HG03175 (cell line): ENCODE measurements around the gene CLSTN2.

Experiments
- ATAC-seq: cut with Tn5 transposase; IDR thresholded peaks from one replicate; pipeline ENCODE4 v1.9.1; 2021; ENCODE audit warnings: mild to moderate bottlenecking, moderate library complexity; ENCODE audit not compliant: unreplicated experiment

Gene CLSTN2

DNA sequence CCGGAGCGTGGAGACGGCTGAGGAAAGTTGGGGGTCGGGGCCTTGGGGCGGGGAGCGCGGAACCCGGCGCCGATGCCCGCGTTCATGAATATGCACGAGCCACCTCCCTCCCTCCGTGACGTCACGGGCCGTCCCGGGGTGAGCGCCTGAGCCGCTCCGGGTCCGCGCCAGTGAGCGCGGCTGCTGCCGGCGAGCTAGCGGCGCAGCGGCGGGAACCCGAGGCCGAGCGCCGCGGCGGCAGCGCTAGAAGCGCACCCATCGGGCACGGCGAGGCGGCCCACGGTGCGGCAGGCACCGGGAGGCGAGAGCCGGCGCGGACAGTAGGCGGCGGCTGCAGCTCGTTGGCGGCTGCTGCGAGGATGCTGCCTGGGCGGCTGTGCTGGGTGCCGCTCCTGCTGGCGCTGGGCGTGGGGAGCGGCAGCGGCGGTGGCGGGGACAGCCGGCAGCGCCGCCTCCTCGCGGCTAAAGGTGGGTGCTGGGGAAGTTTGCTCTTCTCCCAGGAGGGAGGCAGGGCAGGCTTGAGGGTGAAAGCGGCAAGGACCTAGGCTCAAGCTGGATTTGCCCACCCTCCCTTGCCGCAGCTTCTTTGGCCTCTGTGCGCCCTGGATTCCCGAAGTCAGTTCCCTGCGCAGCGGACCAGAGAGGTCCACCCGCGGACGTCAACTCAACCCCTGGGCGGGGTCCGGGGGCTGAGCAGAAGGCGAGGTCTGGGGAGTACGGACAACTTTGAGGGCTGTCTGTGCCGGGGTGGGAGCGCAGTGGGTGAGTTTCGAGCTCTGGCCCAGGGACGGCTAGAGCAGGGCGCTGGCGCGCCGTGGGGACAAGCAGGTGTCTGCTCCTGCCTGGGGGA is at the start of gene CLSTN2:
TSS of gene CLSTN2 (plus strand) at position 170 of the 850 bp plus-strand sequence.
- ATAC-seq: no peak

DNA sequence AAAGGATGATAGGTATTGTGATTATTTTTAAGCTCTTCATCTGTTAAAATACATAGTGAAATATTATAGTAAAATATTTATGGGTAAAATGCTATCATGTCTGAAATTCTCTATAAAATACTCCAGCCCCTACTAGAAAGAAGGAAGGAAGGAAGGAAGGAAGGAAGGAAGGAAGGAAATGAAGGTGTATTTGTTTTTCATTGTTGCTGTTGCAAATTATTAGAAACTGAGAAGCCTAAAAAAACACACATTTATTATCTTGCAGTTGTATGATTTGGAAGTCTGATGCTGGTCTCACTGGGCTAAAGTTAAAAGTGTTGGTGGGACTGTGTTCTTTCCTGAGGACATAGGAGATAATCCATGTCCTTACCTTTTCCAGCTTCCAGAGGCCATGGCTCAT is 47.6 kb upstream of the CLSTN2 start:
- no peak for ATAC-seq

DNA sequence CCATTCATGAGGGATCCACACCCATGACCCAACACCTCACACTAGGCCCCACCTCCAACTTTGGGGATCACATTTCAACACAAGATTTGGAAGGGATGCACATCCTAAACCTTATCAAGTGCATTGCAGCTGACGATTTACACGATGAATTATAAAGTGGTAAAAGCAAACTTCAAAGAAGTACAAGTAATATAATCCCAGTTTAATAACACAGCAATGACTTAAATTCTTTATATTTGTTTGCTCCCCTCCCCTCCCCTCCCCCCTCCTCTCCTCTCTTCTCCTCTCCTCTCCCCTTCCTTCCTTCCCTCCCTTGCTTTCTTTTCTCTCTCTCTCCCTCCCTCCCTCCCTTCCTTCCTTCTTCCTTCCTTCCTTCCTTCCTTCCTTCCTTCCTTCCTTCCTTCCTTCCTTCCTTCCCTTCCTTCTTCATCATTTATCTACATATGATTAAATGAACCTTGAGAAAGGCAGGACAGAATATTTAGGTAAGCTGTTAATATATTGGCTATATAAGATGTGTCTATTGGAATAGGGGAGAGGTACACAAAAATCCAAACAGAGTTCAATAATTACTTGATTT is 46.3 kb upstream of the CLSTN2 start:
- no peak for ATAC-seq

DNA sequence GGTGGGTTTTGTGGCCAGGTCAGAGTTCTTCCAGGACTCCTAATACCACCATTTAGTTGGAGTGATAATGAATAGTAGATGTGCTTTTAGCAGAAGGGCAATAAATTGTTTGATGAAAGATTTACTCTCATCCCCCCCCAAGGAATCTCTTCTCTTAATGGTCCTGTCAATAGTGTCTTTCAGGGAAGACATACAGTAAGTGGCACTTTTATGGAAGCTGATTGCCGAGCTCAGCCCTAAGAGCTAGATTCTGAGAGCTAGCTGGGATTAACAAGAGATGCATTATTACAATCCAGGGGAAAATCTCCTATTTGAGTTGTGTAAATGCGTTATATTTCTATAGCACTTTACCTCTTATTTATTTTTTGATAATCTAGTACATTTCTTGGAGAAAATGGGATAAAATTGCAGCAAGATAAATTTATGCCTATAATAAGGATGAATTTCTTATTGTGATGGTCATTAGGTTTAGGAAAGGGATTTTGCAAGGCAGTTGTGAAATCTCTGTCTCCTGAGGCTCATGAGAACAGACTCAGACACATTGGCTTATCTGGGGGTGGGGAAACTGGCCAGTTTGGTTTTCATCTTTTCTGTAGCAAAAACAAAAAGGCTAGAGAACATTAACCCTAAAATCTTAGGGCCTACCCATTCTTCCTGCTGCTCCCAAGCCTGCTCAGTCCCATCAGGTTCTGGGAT is 41.6 kb upstream of the CLSTN2 start:
- no peak for ATAC-seq

DNA sequence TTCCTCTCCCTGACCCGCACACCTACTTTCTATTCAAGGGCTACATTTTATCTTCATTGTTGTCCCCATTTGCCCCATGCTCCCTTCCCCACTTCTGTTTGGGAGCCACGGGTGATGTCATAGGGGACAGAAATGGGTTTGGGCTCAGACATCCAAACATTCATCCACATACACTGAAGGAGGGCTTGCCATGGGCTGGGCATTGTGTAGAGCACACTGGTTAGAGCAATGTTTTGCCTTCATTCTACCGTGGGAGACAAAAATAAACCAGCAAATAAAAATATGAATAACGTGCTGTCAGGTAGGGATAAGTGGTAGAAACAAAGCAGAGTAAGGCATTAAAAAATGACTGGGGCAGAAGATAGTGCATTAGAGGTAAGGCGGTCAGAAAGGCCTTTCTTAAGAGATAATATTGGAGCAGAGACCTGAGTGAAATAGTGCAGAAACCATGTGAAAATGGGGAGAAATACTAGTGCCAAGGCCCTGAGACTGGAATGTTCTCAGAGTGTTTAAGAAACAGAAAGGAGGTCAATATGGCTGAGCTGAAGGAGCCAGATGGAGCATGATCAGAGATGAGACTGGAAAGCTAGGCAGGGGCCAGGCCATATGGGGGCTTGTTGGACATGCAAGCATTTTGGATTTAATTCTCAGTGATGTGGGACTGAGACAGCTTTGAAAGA is 40.9 kb upstream of the CLSTN2 start:
- ATAC-seq: no peak

DNA sequence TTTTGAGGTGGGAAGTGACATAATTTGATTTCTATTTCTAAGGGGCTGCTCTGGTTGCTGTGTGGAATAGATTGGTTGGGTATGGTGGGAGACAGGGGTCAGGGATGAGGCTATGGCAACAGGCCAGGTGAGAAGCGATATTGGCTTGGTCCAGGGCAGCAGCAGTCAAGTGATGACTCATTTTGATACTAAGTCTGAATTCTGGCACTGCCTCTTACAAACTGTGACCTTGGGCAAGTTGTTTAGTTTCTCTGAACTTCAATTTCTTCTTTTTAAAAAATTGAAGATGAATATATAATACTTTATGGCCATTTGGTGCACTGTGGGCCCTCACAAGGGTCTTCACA is 40.4 kb upstream of the CLSTN2 start:
- no peak for ATAC-seq

DNA sequence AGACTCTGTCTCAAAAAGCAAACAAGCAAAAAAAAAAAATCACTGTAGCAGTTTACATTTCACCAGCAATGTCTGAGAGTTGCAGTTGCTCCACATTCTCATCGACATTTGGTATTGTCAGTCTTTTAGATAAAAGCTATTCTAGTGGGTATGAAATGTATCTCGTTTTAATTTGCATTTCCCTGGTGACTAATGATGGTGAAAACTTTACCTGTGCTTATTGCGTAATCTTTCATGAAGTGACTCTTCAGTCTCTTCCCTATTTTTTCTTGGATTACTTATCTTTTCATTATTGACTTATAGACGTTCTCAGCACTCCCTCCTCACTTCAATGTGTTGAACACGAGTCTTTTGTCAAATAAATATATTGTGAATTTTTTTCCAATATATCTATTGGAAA is 37.2 kb upstream of the CLSTN2 start:
- ATAC-seq: no peak

DNA sequence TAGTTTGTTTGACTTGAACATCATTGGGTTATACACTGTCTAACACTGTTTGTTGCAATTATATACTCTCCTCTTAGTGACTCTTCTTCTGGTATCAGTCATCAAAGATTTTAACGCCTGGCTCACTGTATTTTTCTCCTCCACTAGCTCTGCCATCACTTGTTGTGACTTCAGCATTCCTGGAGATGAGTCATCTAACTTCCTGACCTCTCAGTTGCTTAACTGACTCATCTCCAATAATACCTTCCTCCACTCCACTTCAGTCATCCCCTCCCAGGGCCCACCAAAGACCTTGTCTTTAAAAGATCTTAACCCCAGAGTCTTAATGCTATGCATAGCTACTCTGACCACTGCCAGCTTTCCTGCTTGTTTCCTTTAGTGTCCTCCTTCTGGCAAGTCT is 28.6 kb upstream of the CLSTN2 start:
- no peak for ATAC-seq

DNA sequence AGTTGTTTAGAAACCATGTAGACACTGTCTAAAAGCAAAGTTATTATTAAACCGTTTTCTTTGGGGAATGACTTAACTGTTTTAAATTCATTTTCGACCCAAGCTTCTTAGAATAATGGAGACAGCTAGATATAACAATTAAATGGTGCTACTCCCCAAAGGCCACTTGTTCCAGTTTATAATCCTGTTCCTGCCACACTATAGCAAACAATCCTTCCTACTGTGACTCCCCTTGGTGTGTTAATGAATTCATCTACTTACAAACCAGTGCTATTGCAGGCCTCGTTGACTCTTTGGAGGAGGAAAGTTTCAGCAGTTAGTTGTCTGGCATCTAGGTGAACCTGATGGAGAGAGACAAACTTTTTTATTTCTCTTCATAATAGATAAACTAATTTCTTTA is 25.2 kb upstream of the CLSTN2 start:
- ATAC-seq: no peak

DNA sequence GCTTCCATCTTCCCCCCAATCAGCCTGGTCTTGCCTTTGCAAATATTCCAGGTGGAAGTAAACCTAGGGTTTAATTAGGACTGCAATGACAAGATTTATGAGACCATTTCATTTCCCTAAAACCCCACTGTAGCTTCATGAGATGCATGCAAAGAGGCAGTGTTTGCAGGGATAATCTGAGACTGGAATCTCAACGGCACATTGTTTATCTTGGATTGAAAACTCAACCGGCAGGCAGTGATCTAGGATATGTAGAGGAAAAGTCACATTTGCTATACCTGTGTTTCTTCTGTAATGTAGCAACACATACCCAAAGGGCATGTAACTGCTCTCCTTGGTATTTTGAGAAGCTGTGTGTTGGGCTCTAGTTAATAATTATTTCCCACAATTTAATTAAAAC is 18.7 kb upstream of the CLSTN2 start:
- ATAC-seq: no peak

DNA sequence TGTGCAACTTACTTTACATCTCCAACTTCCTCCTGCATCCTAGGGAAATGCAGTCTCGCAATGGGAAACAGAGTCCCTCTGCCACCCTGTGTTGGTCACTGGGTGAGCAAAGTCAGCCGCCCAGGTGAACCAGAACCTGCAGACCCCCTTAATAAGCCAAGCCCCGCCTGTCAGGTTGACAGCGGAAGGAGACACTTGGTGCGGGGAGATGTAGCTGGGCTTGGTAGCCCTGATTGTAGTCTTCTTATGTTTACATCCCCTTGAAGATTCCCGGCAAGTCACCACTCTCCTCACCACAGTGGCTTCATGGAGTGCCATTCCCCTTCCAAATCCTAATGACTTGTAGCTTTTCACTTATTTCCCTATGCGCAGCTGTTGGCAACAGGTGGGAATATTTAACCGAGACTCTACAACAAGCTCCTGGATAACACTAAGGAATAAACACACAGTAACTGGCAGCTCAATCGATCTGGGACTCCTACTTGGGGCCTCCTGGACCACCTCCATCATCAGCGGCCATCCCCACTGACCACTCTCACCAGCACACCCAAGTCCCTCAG is 17.7 kb upstream of the CLSTN2 start:
- no peak for ATAC-seq

DNA sequence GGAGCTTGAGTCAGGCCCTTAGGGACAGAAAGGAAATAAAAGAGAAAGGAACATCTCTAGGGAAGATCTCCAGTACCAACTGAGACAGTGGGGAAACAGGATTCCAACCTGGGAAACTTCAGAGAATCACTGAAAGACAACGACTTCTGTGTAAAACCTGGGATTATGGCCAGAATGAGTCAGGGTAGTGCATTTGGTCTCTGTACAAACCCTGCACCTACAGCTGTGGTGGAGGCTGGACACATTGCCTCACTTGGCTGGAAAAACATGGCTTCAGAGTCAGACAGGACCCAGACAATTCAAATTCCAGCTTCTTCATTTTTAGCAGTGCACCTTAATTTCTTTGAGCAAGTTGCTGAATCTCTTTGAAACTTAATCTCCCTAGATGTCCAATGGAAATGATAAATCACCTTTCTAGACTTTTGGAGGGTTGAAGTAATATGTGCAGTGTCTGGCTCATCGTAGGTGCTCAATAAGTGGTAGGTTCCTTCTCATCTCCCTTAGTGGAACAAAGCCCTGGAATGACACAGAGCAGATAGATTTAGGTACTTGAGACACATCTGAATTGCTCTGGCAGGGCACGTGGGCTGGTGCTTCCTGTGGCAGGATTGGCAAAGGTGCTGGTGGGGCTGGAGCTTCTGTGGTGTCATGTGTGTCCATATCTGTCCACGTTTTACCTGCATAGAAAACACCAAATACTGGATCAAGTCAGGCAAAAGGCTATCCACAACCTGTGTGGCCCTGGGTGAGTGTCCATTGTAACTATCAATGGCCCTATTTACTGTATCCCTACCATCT is 6.1 kb upstream of the CLSTN2 start:
- no peak for ATAC-seq

DNA sequence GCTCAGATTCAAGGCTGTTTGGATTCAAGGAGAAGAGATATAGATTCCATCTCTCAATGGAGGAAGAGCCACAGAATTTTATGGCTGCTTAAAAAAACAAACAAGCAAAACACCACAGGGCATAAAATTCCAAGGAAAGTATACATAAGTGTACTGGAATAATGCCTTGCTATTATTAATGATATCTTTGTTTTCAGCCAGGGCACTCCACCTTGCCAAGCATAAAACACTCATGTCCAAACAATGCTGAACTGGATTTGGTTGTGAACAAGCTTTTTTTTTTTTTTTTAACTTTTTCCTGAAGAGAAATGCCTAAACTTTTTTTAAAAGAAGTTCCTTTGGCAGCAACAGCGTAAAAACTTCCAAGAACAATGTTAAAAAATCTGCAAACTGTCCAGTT is 4.8 kb upstream of the CLSTN2 start:
- no peak for ATAC-seq

DNA sequence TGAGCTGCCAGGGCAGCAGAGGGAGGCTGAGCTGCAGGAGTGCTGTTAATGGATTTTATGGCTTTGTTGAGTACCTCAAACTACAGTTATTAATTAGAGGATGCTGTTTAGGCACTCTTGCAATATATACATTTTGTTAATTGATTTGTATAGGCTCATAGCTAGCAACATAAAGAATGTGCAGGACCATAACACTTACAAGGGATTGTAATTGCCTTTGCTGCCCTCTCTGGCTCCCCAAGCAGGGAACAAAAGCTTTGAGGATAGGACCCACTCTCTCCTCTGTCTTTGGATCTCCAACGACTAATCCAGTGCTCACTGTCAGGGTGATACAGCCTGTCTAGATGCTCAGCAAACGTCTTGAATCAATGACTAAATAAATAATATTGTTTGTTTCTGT is 1.2 kb upstream of the CLSTN2 start:
- no peak for ATAC-seq

DNA sequence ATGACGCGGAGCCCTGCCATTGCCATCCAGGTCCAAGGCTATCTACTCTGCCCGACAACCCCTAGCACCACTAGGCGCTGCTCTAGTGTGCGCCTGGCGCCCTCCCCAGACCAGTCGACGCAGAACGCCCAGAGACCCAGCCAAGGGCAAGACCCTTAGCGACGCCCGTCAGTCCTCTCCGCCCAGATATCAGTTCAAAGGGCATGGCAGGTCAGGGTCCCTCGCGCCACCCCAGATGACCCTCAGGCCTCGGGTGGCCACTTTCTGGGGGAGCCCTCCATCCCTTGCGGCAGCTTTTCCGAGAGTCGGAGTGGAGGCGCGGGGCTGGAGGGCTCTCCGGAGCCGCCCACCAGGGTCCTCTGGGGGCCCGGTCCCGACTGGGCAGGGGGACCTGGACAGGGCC is 371 bp upstream of the CLSTN2 start:
- no peak for ATAC-seq

DNA sequence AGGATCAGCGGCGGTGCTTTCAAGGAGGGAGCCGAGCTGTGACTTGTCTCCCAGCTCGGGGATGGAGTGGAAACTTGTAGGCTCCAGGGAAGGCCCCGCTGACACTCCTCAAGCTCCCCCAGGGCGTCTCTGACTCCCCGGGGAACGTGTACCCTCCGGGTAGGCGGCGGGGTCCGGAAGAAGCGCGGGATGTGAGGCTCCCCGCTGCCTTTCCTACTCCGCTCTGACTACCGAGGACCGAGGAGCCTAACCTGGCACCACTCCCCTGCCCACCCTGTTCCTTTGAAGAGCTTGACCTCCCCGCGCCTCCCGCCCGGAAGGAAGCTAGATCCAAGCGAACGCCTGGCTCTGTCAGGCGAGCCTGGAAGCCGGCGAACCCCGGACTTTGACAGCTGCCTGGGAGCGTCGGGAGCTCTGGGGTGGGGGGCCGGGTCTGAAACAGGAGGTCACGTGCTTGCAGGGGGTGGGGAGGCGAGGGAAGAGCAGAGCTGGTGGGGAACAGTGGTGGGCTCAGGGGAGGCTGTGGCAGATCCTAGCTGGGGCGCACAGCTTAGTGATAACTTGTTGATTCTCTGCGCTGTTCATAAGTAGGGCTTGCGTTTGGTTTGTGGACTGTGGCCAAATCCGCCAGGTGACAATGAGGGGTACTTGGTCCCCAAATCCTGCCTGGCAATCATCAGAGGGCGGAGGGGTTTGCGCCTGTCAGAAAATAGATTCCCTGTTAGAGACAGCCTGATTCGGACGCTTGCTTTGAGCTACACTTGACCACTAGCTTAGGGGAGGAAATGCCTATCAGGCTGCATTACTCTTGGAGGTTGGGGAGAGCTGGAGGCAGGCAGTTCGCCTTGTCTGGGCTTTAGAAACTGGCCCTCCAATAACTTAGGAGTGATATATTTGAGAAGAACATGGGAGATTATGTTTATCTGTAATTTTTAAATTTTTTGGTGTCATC is 1.2 kb downstream of the CLSTN2 start:
- ATAC-seq: no peak

DNA sequence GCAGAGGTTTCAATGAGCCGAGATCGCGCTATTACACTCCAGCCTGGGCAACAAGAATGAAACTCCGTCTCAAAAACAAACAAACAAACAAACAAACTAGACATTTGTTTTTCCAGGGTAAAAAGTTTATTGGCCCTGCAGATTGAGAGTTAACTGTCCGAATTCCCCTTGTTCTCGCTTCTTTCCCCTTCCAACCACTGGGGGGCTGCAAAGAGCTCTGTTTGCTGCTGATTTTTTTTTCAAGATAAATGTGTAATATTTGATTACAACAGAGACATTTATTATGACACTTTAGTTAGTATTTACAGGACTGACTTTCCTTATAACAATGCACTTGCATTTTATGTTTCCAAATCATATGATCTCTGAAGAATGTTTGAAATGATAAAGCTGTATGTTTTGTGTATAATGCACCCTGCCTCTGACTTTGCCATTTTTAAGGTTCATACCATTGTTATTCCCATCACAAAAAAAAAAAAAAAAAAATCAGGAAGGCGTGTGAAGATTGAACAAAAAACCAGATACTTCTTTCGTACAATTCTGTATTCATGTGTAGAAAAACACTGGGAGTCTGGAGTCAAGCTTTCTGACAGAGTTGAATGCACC is 2.8 kb downstream of the CLSTN2 start:
- ATAC-seq: no peak

DNA sequence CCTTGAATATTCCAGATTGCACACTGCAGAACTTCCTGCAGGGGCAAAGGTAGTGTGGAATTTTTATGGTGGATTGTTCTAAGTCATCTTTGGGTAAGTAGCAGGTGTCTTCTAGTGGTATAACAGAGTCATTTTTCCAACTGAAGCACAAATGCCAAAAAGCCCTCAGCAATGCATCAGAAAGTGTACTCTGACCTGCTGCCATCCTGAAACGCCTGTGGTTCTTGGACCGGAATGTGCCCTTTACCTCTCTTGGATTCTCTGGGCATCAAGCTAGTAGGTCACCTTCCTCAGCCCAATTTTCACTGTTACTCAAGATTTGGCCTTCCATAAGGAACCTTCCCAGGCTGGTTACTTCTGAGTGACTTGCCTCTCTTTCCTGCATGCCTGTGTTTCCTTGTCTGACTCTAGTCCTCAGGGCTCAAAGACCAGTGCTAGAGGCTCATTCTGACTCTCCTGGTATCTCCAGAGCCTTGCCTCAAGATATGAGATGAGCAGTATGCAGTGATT is 4.8 kb downstream of the CLSTN2 start:
- no peak for ATAC-seq

DNA sequence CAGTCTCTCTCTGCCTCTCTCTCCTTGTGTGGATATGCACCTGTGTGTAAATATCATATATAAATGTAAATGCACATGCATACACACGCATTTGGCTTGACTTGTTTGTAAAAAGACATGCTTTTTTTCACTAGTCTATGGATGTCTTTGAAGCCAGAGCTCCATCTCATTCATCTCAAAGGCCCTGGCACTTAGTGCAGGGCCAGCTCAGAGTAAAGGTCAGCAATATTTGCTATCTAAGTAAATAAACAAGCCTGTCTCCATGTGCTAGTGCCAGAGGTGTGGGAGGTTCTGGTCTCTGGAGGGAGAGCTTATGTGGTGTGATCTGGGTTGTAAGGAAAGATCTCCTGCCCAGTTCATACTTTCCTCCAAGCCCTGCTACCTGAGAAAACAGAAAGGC is 5.6 kb downstream of the CLSTN2 start:
- no peak for ATAC-seq
